ENCODE data around the gene ACVR2B. TPM values are rescaled to one million over a fixed set of nuclear protein-coding genes. Genes with fewer than 3 reads are reported as not detected.

ACVR2B gene
- total RNA-seq, 2 experiments from 2014 or later = 7.2 to 7.8 TPM

DNA sequence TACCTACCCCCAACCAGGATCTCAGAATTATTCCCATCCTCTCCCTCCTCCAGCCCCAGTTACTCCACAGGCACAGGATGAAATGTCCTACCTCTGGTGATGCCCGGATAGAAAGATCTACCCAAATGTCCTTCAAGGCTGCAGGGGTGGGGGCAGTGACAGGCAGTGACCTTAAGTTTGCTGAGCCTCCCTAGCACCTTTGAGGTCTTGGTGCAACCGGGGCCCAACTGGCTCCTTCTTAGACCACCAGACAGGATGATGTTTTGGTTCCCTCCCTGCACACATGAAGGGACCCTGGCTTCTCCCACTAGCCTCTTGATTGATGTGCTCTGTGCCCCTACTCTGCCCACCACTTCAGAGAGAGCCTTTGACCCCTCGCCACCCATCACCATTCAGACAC, 78.8 kb downstream of the ACVR2B start:
- peaks cover 6% of the 10 kb centered on the region; the same call in 1 of the 2 replicates for H3K36me3 ChIP-seq (ENCODE audit: insufficient read depth, low read length)
- H3K4me3 ChIP-seq (ENCODE audit: low read depth, low read length, poor library complexity, severe bottlenecking) = no peak overlapping the region
- no peak for DNase-seq (ENCODE audit: low spot score)
- TF ChIP-seq, protein P1, sequence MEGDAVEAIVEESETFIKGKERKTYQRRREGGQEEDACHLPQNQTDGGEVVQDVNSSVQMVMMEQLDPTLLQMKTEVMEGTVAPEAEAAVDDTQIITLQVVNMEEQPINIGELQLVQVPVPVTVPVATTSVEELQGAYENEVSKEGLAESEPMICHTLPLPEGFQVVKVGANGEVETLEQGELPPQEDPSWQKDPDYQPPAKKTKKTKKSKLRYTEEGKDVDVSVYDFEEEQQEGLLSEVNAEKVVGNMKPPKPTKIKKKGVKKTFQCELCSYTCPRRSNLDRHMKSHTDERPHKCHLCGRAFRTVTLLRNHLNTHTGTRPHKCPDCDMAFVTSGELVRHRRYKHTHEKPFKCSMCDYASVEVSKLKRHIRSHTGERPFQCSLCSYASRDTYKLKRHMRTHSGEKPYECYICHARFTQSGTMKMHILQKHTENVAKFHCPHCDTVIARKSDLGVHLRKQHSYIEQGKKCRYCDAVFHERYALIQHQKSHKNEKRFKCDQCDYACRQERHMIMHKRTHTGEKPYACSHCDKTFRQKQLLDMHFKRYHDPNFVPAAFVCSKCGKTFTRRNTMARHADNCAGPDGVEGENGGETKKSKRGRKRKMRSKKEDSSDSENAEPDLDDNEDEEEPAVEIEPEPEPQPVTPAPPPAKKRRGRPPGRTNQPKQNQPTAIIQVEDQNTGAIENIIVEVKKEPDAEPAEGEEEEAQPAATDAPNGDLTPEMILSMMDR (conservative IDR thresholded peaks at IDR 0.05; ENCODE audit: low read length) = no peak
- TF ChIP-seq EZH2phosphoT487 (IDR thresholded peaks at IDR 0.05; ENCODE audit: borderline replicate concordance, low read depth, low read length) = no peak
- ChIA-PET CTCF (ENCODE audit: unreplicated experiment) (no interaction called here), POLR2A (no interaction called here)
- no peak overlapping the region for H2AFZ ChIP-seq (ENCODE audit: low read length)
- no TSS peak for BruUV-seq (replicated peaks)
- H3K4me2 ChIP-seq (ENCODE audit: low read length) = no peak overlapping the region
- no peaks in the 10 kb centered on the region for H3K9me2 ChIP-seq (ENCODE audit: insufficient read depth, low read length)
- H3K9me3 ChIP-seq (ENCODE audit: low read length) = no peaks in the 10 kb centered on the region
- intact Hi-C loops (cut with micrococcal nuclease; ENCODE audit: unreplicated experiment) = no loop called here
- no peak overlapping the region for H3K27ac ChIP-seq (ENCODE audit: low read depth, low read length, poor library complexity, severe bottlenecking)
- no peaks in the 10 kb centered on the region for H4K20me1 ChIP-seq (ENCODE audit: insufficient read depth, low read length)
- no peaks in the 10 kb centered on the region for H3K4me1 ChIP-seq (ENCODE audit: insufficient read depth, low read length, poor library complexity, severe bottlenecking)
- H3K79me2 ChIP-seq (ENCODE audit: insufficient read depth, low read depth, low read length) = no peaks in the 10 kb centered on the region

DNA sequence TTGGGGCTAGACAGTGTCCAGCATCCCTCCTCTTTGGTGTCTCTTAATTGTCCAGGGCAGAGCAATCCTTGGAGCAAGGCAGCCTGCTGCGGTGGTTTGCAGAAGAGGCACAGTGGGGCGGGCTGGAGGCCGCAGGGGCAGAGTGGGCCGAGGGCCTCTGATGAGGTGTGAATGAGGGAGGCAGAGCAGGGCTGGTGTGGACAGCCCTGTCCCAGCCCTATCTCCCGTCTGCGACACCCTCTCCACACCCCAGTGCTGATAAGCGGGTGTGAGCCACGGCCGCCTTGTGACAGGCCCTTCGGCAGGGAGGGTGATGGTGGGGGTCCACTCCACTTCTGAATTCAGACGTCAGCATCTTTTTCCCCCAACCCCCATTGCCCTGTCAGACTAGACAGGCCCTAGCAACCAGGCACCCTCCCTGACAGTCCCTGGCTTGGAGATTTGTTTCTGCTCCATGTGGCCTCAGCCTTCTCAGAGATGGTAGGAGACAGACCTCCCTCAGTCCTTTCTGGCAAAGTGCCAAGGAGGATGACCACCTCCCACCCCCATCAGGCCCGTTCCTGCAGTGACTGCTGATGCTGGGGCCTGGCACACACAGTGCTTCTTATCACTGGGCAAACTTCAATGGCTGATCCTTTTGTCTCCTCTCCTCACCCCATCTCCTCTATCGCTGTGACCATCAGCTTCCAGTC, 79.7 kb downstream of the ACVR2B start:
- Histone ChIP-seq H3K27ac (ENCODE audit: low read depth, low read length, poor library complexity, severe bottlenecking) (no peak overlapping the region), H3K36me3 (ENCODE audit: insufficient read depth, low read length) (no peaks in the 10 kb centered on the region), H3K9me3 (ENCODE audit: low read length) (no peaks in the 10 kb centered on the region), H3K4me3 (ENCODE audit: low read depth, low read length, poor library complexity, severe bottlenecking) (no peak overlapping the region), H4K20me1 (ENCODE audit: insufficient read depth, low read length) (no peaks in the 10 kb centered on the region), H2AFZ (ENCODE audit: low read length) (no peak overlapping the region), H3K9me2 (ENCODE audit: insufficient read depth, low read length) (no peaks in the 10 kb centered on the region), H3K79me2 (ENCODE audit: insufficient read depth, low read depth, low read length) (no peaks in the 10 kb centered on the region), H3K4me2 (ENCODE audit: low read length) (no peak overlapping the region), H3K4me1 (ENCODE audit: insufficient read depth, low read length, poor library complexity, severe bottlenecking) (no peaks in the 10 kb centered on the region)
- no peak for DNase-seq (ENCODE audit: low spot score)
- intact Hi-C loops (cut with micrococcal nuclease; ENCODE audit: unreplicated experiment) = no loop called here
- TF ChIP-seq, protein P1 (conservative IDR thresholded peaks at IDR 0.05; ENCODE audit: low read length) = no peak
- no TSS peak for BruUV-seq (replicated peaks)
- ChIA-PET CTCF (ENCODE audit: unreplicated experiment) (no interaction called here), POLR2A (no interaction called here)

DNA sequence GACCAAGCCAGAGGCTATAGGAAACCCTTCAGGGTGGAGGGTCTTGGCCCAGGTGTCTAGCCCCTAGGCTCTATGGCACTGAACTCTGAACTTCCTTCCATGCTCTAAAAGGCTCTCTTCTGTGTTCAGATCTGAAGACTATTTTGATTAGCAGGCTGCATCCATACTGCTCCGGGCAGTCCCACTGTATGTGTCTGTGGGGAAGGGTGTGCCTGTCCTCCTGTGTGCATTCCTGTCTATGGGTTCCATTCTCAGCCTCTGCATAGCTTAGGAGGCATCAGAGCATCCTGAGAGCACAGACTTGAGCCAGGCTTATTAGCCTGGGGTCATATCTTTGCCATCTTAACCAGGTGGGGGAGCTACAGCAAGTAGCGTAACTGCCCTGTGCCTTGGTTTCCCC, 80.5 kb downstream of the ACVR2B start:
- H3K4me2 ChIP-seq (ENCODE audit: low read length) = no peak overlapping the region
- H3K9me3 ChIP-seq (ENCODE audit: low read length) = no peaks in the 10 kb centered on the region
- no peaks in the 10 kb centered on the region for H3K9me2 ChIP-seq (ENCODE audit: insufficient read depth, low read length)
- no peak overlapping the region for H3K27ac ChIP-seq (ENCODE audit: low read depth, low read length, poor library complexity, severe bottlenecking)
- no peak for DNase-seq (ENCODE audit: low spot score)
- no peak overlapping the region for H2AFZ ChIP-seq (ENCODE audit: low read length)
- no TSS peak for BruUV-seq (replicated peaks)
- TF ChIP-seq EZH2phosphoT487 (IDR thresholded peaks at IDR 0.05; ENCODE audit: borderline replicate concordance, low read depth, low read length) = no peak
- TF ChIP-seq, protein P1 (conservative IDR thresholded peaks at IDR 0.05; ENCODE audit: low read length) = no peak
- intact Hi-C loops (cut with micrococcal nuclease; ENCODE audit: unreplicated experiment) = no loop called here
- CTCF ChIA-PET (ENCODE audit: unreplicated experiment) = no interaction called here
- no peaks in the 10 kb centered on the region for H3K4me1 ChIP-seq (ENCODE audit: insufficient read depth, low read length, poor library complexity, severe bottlenecking)
- no peaks in the 10 kb centered on the region for H3K36me3 ChIP-seq (ENCODE audit: insufficient read depth, low read length)
- no peak overlapping the region for H3K4me3 ChIP-seq (ENCODE audit: low read depth, low read length, poor library complexity, severe bottlenecking)
- POLR2A ChIA-PET = no interaction called here
- no peaks in the 10 kb centered on the region for H3K79me2 ChIP-seq (ENCODE audit: insufficient read depth, low read depth, low read length)
- no peaks in the 10 kb centered on the region for H4K20me1 ChIP-seq (ENCODE audit: insufficient read depth, low read length)
